H9 (cell line): Measurements from ENCODE around the gene DNAH8. TPM values are rescaled to one million over a fixed set of nuclear protein-coding genes. Genes with fewer than 3 reads are reported as not detected.

ENCODE experiments used
- DNase-seq: peaks from one replicate; pipeline ENCODE4 v3.0.0-alpha.2; 2017
- H2AFZ ChIP-seq: one replicate; pipeline ENCODE4 v1.6.1; 2013; ENCODE audit warnings: mild to moderate bottlenecking, low read length, control low read depth, moderate library complexity
- H2AK5ac ChIP-seq: 2 replicates; pipeline ENCODE4 v1.6.1; 2013; ENCODE audit warnings: low read length, control low read depth, mixed read lengths; ENCODE audit not compliant: insufficient read length
- H2BK120ac ChIP-seq: one replicate; pipeline ENCODE4 v1.6.1; 2013; ENCODE audit warnings: low read depth, mild to moderate bottlenecking, low read length, control low read depth, inconsistent platforms; ENCODE audit not compliant: poor library complexity, severe bottlenecking
- H2BK12ac ChIP-seq: 2 replicates; pipeline ENCODE4 v1.6.1; 2013; ENCODE audit warnings: low read length, control low read depth, mixed read lengths, low read depth; ENCODE audit not compliant: insufficient read length
- H2BK15ac ChIP-seq: 2 replicates; pipeline ENCODE4 v1.6.1; 2013; ENCODE audit warnings: low read depth, low read length, control low read depth
- H2BK20ac ChIP-seq: one replicate; pipeline ENCODE4 v1.6.1; 2013; ENCODE audit warnings: low read depth, mild to moderate bottlenecking, low read length, control low read depth, inconsistent platforms; ENCODE audit not compliant: poor library complexity, severe bottlenecking
- H2BK5ac ChIP-seq: 2 replicates; pipeline ENCODE4 v1.6.1; 2013; ENCODE audit warnings: low read length, control low read depth, mixed read lengths; ENCODE audit not compliant: insufficient read length
- H3K14ac ChIP-seq: 2 replicates; pipeline ENCODE4 v1.6.1; 2013; ENCODE audit warnings: low read length, control low read depth; ENCODE audit not compliant: insufficient read depth
- H3K18ac ChIP-seq: 2 replicates; pipeline ENCODE4 v1.6.1; 2013; ENCODE audit warnings: low read depth, mild to moderate bottlenecking, mixed read lengths, low read length, control low read depth; ENCODE audit not compliant: insufficient read length
- H3K23ac ChIP-seq: 2 replicates; pipeline ENCODE4 v1.6.1; 2013; ENCODE audit warnings: low read length, control low read depth, mixed read lengths, low read depth; ENCODE audit not compliant: insufficient read length
- H3K23me2 ChIP-seq: 2 replicates; pipeline ENCODE4 v1.6.1; 2013; ENCODE audit warnings: low read depth, mild to moderate bottlenecking, mixed read lengths, low read length, control low read depth; ENCODE audit not compliant: insufficient read length, poor library complexity, severe bottlenecking
- H3K27ac ChIP-seq: 2 replicates; pipeline ENCODE4 v1.5.1; 2013; ENCODE audit warnings: low read length, control low read depth, mixed read lengths, low read depth; ENCODE audit not compliant: insufficient read length
- H3K27me3 ChIP-seq: 2 replicates; pipeline ENCODE4 v1.6.1; 2013; ENCODE audit warnings: low read length, control low read depth, inconsistent platforms; ENCODE audit not compliant: insufficient read depth
- H3K4ac ChIP-seq: 2 replicates; pipeline ENCODE4 v1.6.1; 2013; ENCODE audit warnings: low read depth, mild to moderate bottlenecking, control low read depth, inconsistent platforms, low read length, moderate library complexity
- H3K4me1 ChIP-seq: 2 replicates; pipeline ENCODE4 v1.6.1; 2013; ENCODE audit warnings: low read length, control low read depth, inconsistent platforms; ENCODE audit not compliant: insufficient read depth
- H3K4me2 ChIP-seq: 2 replicates; pipeline ENCODE4 v1.6.1; 2013; ENCODE audit warnings: low read length, control low read depth, mixed read lengths; ENCODE audit not compliant: insufficient read length, insufficient read depth
- H3K56ac ChIP-seq: 2 replicates; pipeline ENCODE4 v1.6.1; 2013; ENCODE audit warnings: low read depth, mild to moderate bottlenecking, mixed read lengths, low read length, control low read depth; ENCODE audit not compliant: insufficient read length
- H3K79me1 ChIP-seq: 2 replicates; pipeline ENCODE4 v1.6.1; 2013; ENCODE audit warnings: low read depth, mild to moderate bottlenecking, moderate library complexity, low read length, control low read depth, inconsistent platforms; ENCODE audit not compliant: insufficient read depth, poor library complexity, severe bottlenecking
- H3K79me2 ChIP-seq: 2 replicates; pipeline ENCODE4 v1.6.1; 2013; ENCODE audit warnings: low read length, control low read depth, inconsistent platforms; ENCODE audit not compliant: insufficient read depth
- H3K9ac ChIP-seq: 2 replicates; pipeline ENCODE4 v1.6.1; 2013; ENCODE audit warnings: low read length, control low read depth, mixed read lengths; ENCODE audit not compliant: insufficient read length; ENCODE audit errors: extremely low read depth
- H3K9me3 ChIP-seq: one replicate; pipeline ENCODE4 v1.6.1; 2013; ENCODE audit warnings: low read depth, low read length, inconsistent platforms; ENCODE audit not compliant: control insufficient read depth
- H3T11ph ChIP-seq: one replicate; pipeline ENCODE4 v1.6.1; 2013; ENCODE audit warnings: mild to moderate bottlenecking, low read length, control low read depth, inconsistent platforms
- H4K20me1 ChIP-seq: one replicate; pipeline ENCODE4 v1.6.1; 2013; ENCODE audit not compliant: control insufficient read depth, insufficient read length, insufficient read depth
- H4K5ac ChIP-seq: 2 replicates; pipeline ENCODE4 v1.6.1; 2013; ENCODE audit warnings: low read depth, mild to moderate bottlenecking, mixed read lengths, low read length, control low read depth; ENCODE audit not compliant: insufficient read length
- H4K8ac ChIP-seq: replicated peaks from 2 replicates; pipeline ENCODE4 v1.6.1; 2013; ENCODE audit warnings: low read length, control low read depth, mixed read lengths, low read depth; ENCODE audit not compliant: insufficient read length
- H4K91ac ChIP-seq: 2 replicates; pipeline ENCODE4 v1.6.1; 2013; ENCODE audit warnings: low read depth, mild to moderate bottlenecking, moderate library complexity, mixed read lengths, low read length, control low read depth; ENCODE audit not compliant: insufficient read length
- H3K27ac Mint-ChIP-seq, 3 experiments: 2 replicates in 2 of 3; 3 replicates in 1 of 3; pipeline ENCODE4 v1.8.0; 2020 to 2021; ENCODE audit warnings: mixed read lengths in 3 of 3, mild to moderate bottlenecking in 1 of 3, moderate library complexity in 1 of 3
- H3K27me3 Mint-ChIP-seq: 2 replicates; pipeline ENCODE4 v1.8.0; 2021; ENCODE audit warnings: low read depth, mild to moderate bottlenecking, moderate library complexity, mixed read lengths
- H3K36me3 Mint-ChIP-seq, 3 experiments: 2 replicates in 2 of 3; 3 replicates in 1 of 3; pipeline ENCODE4 v1.8.0; 2020 to 2021; ENCODE audit warnings: low read depth in 3 of 3, mixed read lengths in 3 of 3; ENCODE audit not compliant: insufficient read depth in 1 of 3
- H3K4me1 Mint-ChIP-seq, 2 experiments: 2 replicates each; pipeline ENCODE4 v1.8.0; 2020; ENCODE audit warnings: mixed read lengths in 2 of 2
- H3K4me3 Mint-ChIP-seq, 2 experiments: 2 replicates in 1 of 2; 3 replicates in 1 of 2; pipeline ENCODE4 v1.8.0; 2020 to 2021; ENCODE audit warnings: mild to moderate bottlenecking in 2 of 2, mixed read lengths in 2 of 2, moderate library complexity in 1 of 2
- H3K9me3 Mint-ChIP-seq, 2 experiments: 2 replicates in 1 of 2; 3 replicates in 1 of 2; pipeline ENCODE4 v1.8.0; 2020; ENCODE audit warnings: mild to moderate bottlenecking in 2 of 2, mixed read lengths in 2 of 2, moderate library complexity in 1 of 2
- CTCF ChIP-seq: fragments of 200-600 bp; sonication (generic); conservative IDR thresholded peaks from 3 replicates; pipeline ENCODE4 v1.8.0; 2021; ENCODE audit warnings: antibody characterized with exemption, mild to moderate bottlenecking
- WGBS: extraction: QIAGEN DNeasy Blood & Tissue Kit; methylation state at CpG from one replicate; pipeline ENCODE4 v1.1.7; 2013; ENCODE audit warnings: missing lambda C conversion rate, low lambda C conversion rate, mixed read lengths; ENCODE audit not compliant: insufficient read length; ENCODE audit errors: extremely low coverage; 5-methylcytosine and 5-hydroxymethylcytosine counted together
- total RNA-seq: library from RNA; stranded (reverse); gene quantifications from 2 replicates; pipeline ENCODE4 v1.2.1, GENCODE V29; 2021

DNAH8 gene
- total RNA-seq, 1 experiment from 2014 or later, result not detected

GRCh38 chr6:38722038-38722437 is 6.9 kb downstream of the DNAH8 start:
- H4K91ac ChIP-seq, result no peak overlapping the region
- H2BK5ac ChIP-seq, result no peak overlapping the region
- no peak overlapping the region for H3K4me3 Mint-ChIP-seq
- H3K4ac ChIP-seq, result no peak overlapping the region
- H3K23ac ChIP-seq, result no peak overlapping the region
- H3K27ac Mint-ChIP-seq, result no peak overlapping the region; a peak in 1 of 7 replicates
- no peak overlapping the region for H3K27ac ChIP-seq
- H3K56ac ChIP-seq, result no peak overlapping the region
- no peak overlapping the region for H3K18ac ChIP-seq
- H2BK15ac ChIP-seq, result no peak overlapping the region
- no peaks in the 10 kb centered on the region for H3K23me2 ChIP-seq
- TF ChIP-seq CTCF, result no peak
- no peak overlapping the region for H2BK12ac ChIP-seq
- H4K20me1 ChIP-seq, result no peaks in the 10 kb centered on the region
- H3K9me3 Mint-ChIP-seq, result peaks cover 0 to 7% of the 10 kb centered on the region in 2 experiments; a peak in 4 of 5 replicates
- no CpG with 5 or more reads among the region's 3 CpGs for WGBS
- no peaks in the 10 kb centered on the region for H3K79me1 ChIP-seq
- H3K27me3 Mint-ChIP-seq, result no peaks in the 10 kb centered on the region; the same call in 1 of the 2 replicates
- no peak overlapping the region for H3K14ac ChIP-seq
- DNase-seq, result no peak
- no peak overlapping the region for H2BK120ac ChIP-seq
- no peaks in the 10 kb centered on the region for H3K27me3 ChIP-seq
- H3K4me1 ChIP-seq, result no peaks in the 10 kb centered on the region
- no peak overlapping the region for H3T11ph ChIP-seq
- H3K79me2 ChIP-seq, result no peaks in the 10 kb centered on the region
- no peak overlapping the region for H2AK5ac ChIP-seq
- H4K5ac ChIP-seq, result no peak overlapping the region
- H3K9ac ChIP-seq, result no peak overlapping the region
- H3K36me3 Mint-ChIP-seq, result peaks cover 0 to 8% (median 0%) of the 10 kb centered on the region in 3 experiments; a peak in 2 of 7 replicates
- no peak overlapping the region for H3K4me2 ChIP-seq
- H2AFZ ChIP-seq, result no peak overlapping the region
- H3K4me1 Mint-ChIP-seq, result peaks cover 2 to 3% of the 10 kb centered on the region in 2 experiments; a peak in 1 of 4 replicates
- no peak overlapping the region for H2BK20ac ChIP-seq
- H4K8ac ChIP-seq, result no peak overlapping the region
- no peaks in the 10 kb centered on the region for H3K9me3 ChIP-seq
